ENCODE results near the gene BATF3. TPM values are rescaled to one million over a fixed set of nuclear protein-coding genes. Genes with fewer than 3 reads are reported as not detected.

The BATF3 gene
- total and polyA plus RNA-seq, 2 donors (not counting 3 experiments of a cell fraction or from before 2014, with no cell fraction given), result 0.69 to 1.9 TPM

DNA sequence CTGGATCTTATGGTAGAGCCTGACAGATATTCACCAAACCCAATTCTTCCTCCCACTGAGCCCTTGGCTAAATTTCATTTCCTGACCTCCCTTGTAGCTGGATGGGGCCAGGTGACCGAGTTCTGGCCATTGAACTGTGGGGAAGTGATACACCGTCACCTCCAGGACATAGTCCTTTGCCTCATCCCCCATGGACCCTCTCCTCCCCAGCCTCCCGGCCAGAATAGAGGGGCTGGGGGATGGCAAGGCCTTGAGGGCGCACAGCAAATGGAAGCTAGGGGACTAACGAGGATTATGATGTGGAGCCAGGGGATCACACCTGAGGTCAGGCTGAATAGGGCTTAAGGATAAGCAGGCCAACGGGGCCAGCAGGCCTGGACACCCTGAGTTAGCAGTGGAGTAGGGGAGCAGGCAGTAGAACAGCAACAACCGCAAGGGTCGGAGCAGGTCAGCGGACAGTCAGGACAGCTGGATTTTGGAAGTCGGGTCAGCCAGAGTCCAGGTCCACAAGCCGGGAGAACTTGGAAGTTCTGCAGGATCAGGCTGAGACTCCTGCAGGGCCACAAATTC, 15.0 kb downstream of the BATF3 start:
- no TSS peak for BruUV-seq (replicated peaks)
- no peak overlapping the region for H2AFZ ChIP-seq (ENCODE audit: low read depth, low read length)
- no peak overlapping the region for H3K27ac ChIP-seq (ENCODE audit: insufficient read depth, low read depth, low read length)
- no peak for DNase-seq (ENCODE audit: low read depth, low spot score)
- no peaks in the 10 kb centered on the region for H3K36me3 ChIP-seq (ENCODE audit: control insufficient read depth in 2 of 2, extremely low read depth in 1 of 2, insufficient read depth in 2 of 2, low read length in 2 of 2)
- no peaks in the 10 kb centered on the region for H3K79me2 ChIP-seq (ENCODE audit: control insufficient read depth, insufficient read depth, low read length)
- H4K20me1 ChIP-seq (replicated peaks; ENCODE audit: control insufficient read depth, extremely low read depth, insufficient read depth, low read length), result no peaks in the 10 kb centered on the region
- CTCF ChIA-PET, result interaction anchor here (0.9 to 2.2 kb wide), 3 partner anchors 11 to 66 kb away, joined by 3 to 9 read pairs (median 4); no protein-coding TSS in a partner anchor
- H3K9me1 ChIP-seq (replicated peaks; ENCODE audit: control insufficient read depth, extremely low read depth, insufficient read depth, low read length), result no peaks in the 10 kb centered on the region
- no peak overlapping the region for H3K4me2 ChIP-seq (ENCODE audit: insufficient read depth, low read length)
- H3K4me3 ChIP-seq (replicated peaks in 1 of 3; ENCODE audit: insufficient read depth in 1 of 3, low read depth in 1 of 3, low read length in 3 of 3), result no peak overlapping the region
- intact Hi-C loops (cut with micrococcal nuclease) (no loop called here), dilution Hi-C loops (cut with MboI; ENCODE audit: extremely low pct_ligation_motif_present, low sequenced_read_pairs) (no loop called here)
- H3K9me3 ChIP-seq (replicated peaks; ENCODE audit: control insufficient read depth, insufficient read depth, low read length), result no peaks in the 10 kb centered on the region
- TF ChIP-seq, protein P1, sequence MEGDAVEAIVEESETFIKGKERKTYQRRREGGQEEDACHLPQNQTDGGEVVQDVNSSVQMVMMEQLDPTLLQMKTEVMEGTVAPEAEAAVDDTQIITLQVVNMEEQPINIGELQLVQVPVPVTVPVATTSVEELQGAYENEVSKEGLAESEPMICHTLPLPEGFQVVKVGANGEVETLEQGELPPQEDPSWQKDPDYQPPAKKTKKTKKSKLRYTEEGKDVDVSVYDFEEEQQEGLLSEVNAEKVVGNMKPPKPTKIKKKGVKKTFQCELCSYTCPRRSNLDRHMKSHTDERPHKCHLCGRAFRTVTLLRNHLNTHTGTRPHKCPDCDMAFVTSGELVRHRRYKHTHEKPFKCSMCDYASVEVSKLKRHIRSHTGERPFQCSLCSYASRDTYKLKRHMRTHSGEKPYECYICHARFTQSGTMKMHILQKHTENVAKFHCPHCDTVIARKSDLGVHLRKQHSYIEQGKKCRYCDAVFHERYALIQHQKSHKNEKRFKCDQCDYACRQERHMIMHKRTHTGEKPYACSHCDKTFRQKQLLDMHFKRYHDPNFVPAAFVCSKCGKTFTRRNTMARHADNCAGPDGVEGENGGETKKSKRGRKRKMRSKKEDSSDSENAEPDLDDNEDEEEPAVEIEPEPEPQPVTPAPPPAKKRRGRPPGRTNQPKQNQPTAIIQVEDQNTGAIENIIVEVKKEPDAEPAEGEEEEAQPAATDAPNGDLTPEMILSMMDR (IDR thresholded peaks at IDR 0.05; ENCODE audit: extremely low read depth in 1 of 2, insufficient read depth in 1 of 2, low read depth in 1 of 2, low read length in 2 of 2), result no peak
- TF ChIP-seq, protein P2, sequence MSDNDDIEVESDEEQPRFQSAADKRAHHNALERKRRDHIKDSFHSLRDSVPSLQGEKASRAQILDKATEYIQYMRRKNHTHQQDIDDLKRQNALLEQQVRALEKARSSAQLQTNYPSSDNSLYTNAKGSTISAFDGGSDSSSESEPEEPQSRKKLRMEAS (IDR thresholded peaks at IDR 0.05; ENCODE audit: insufficient read depth, insufficient read length), result no peak
- TF ChIP-seq POLR2AphosphoS5 (IDR thresholded peaks at IDR 0.05; ENCODE audit: insufficient read depth, low read depth, low read length), result no peak
- no peak for TF ChIP-seq EZH2 (IDR thresholded peaks at IDR 0.05; ENCODE audit: borderline replicate concordance, low read depth, low read length, severe bottlenecking)
- TF ChIP-seq MYC (IDR thresholded peaks at IDR 0.05; ENCODE audit: low read depth, low read length), result no peak
- TF ChIP-seq GATA2 (IDR thresholded peaks at IDR 0.05; ENCODE audit: insufficient read depth, insufficient read length, low read depth, low read length), result no peak
- TF ChIP-seq POLR2A (IDR thresholded peaks at IDR 0.05; ENCODE audit: low read depth, low read length), result no peak
- no peak for TF ChIP-seq JUN (IDR thresholded peaks at IDR 0.05; ENCODE audit: borderline replicate concordance, insufficient read depth, insufficient read length, low read depth)
- no peak for TF ChIP-seq FOS (IDR thresholded peaks at IDR 0.05; ENCODE audit: borderline replicate concordance, insufficient read depth, low read length)
- no peak for FAIRE-seq
- no peak overlapping the region for H3K9ac ChIP-seq (replicated peaks; ENCODE audit: extremely low read depth, insufficient read depth, low read length)
- H3K4me1 ChIP-seq (ENCODE audit: control insufficient read depth, extremely low read depth, insufficient read depth, low read length), result no peaks in the 10 kb centered on the region
- POLR2A ChIA-PET, result no interaction called here
- peaks cover 15 to 25% of the 10 kb centered on the region in 2 experiments for H3K27me3 ChIP-seq (ENCODE audit: control insufficient read depth in 2 of 2, insufficient read depth in 2 of 2, low read length in 2 of 2)

Data from endothelial cell of umbilical vein (primary cell).